Stimulated activated CD8-positive, alpha-beta memory T cell treated with anti-CD3 and anti-CD28 coated beads, Interleukin-12 subunit alpha, Interleukin-12 subunit beta, amount 100 ng/mL, for 1 hour (primary cell): ENCODE data around the gene TSC22D1.
A peak's percentile ranks its signal among the peaks of the same experiment; 100 is the strongest.

ENCODE experiments used
- DNase-seq: peaks from one replicate; pipeline ENCODE4 v3.0.0-alpha.2; 2020; ENCODE audit warnings: low read depth

Gene TSC22D1

GRCh38 chr13:44452418-44452817 lies 123.7 kb downstream of the TSC22D1 start:
- DNase-seq, result no peak

- DNase-seq, result no peak
Observed at GRCh38 chr13:44451651-44452050, 124.5 kb downstream of the TSC22D1 start.

GRCh38 chr13:44451126-44451525 lies 125.0 kb downstream of the TSC22D1 start:
- no peak for DNase-seq

GRCh38 chr13:44449999-44450821 lies 125.9 kb downstream of the TSC22D1 start:
- no peak for DNase-seq

GRCh38 chr13:44448875-44449274 lies 127.3 kb downstream of the TSC22D1 start:
- DNase-seq, result no peak

GRCh38 chr13:44448373-44448772 lies 127.8 kb downstream of the TSC22D1 start:
- no peak for DNase-seq

GRCh38 chr13:44447783-44448321 lies 128.3 kb downstream of the TSC22D1 start:
- DNase-seq, result no peak

GRCh38 chr13:44440046-44440608 lies 136.0 kb downstream of the TSC22D1 start:
- DNase-seq, result no peak

- DNase-seq, result no peak
Observed at GRCh38 chr13:44439452-44440024, 136.6 kb downstream of the TSC22D1 start.

- no peak for DNase-seq
Observed at GRCh38 chr13:44438234-44438579, 137.9 kb downstream of the TSC22D1 start.

- no peak for DNase-seq
Observed at GRCh38 chr13:44437356-44438233, 138.5 kb downstream of the TSC22D1 start.

GRCh38 chr13:44436589-44437337 lies 139.4 kb downstream of the TSC22D1 start:
- DNase-seq, result peak; percentile 9

GRCh38 chr13:44435919-44436510 lies 140.1 kb downstream of the TSC22D1 start:
- no peak for DNase-seq

- peak; percentile 76 for DNase-seq
Observed at GRCh38 chr13:44435142-44435918, 140.8 kb downstream of the TSC22D1 start.

- no peak for DNase-seq
Observed at GRCh38 chr13:44434766-44435141, 141.4 kb downstream of the TSC22D1 start.

- no peak for DNase-seq
Observed at GRCh38 chr13:44433863-44434765, 142.0 kb downstream of the TSC22D1 start.

GRCh38 chr13:44432650-44433049 lies 143.5 kb downstream of the TSC22D1 start:
- no peak for DNase-seq

GRCh38 chr13:44431150-44431549 lies 145.0 kb downstream of the TSC22D1 start:
- no peak for DNase-seq

GRCh38 chr13:44429311-44429710 lies 146.8 kb downstream of the TSC22D1 start:
- DNase-seq, result no peak
